HepG2 (cell line): ENCODE measurements around the gene TMEM127. TPM values are rescaled to one million over a fixed set of nuclear protein-coding genes. Genes with fewer than 3 reads are reported as not detected.

Experiments used
- CCDC6 ChIP-seq: sonication (generic); formaldehyde crosslinking; IDR thresholded peaks from 2 replicates; pipeline ENCODE4 v1.8.1; 2022; ENCODE audit warnings: mild to moderate bottlenecking, missing genetic modification reagents, moderate library complexity
- IKZF4 ChIP-seq: sonication (generic); formaldehyde crosslinking; IDR thresholded peaks from 2 replicates; pipeline ENCODE4 v1.5.1; 2020; ENCODE audit warnings: borderline replicate concordance, mild to moderate bottlenecking, low read depth, missing genetic modification reagents; ENCODE audit errors: not compliant biosample characterization
- KMT2B ChIP-seq: IDR thresholded peaks from 2 replicates; pipeline ENCODE4 v1.6.1; 2016; ENCODE audit warnings: missing genetic modification reagents, missing compliant biosample characterization
- MBNL3 ChIP-seq: fragments of 250-450 bp; sonication (Bioruptor Pico); conservative IDR thresholded peaks from 2 replicates; pipeline ENCODE4 v1.8.0; 2022; ENCODE audit warnings: mild to moderate bottlenecking, inconsistent platforms
- PLRG1 ChIP-seq: fragments of 450-650 bp; conservative IDR thresholded peaks from 2 replicates; pipeline ENCODE4 v1.6.1; 2016
- SRSF9 ChIP-seq: fragments of 200-400 bp; formaldehyde crosslinking; IDR thresholded peaks from 2 replicates; pipeline ENCODE4 v1.6.1; 2018; ENCODE audit warnings: borderline replicate concordance, mild to moderate bottlenecking, low read depth, low read length; ENCODE audit not compliant: insufficient read depth, poor library complexity, severe bottlenecking
- ZFP36 ChIP-seq: fragments of 150-350 bp; IDR thresholded peaks from 2 replicates; pipeline ENCODE4 v1.6.1; 2018; ENCODE audit warnings: borderline replicate concordance, low read length, low read depth; ENCODE audit not compliant: partially characterized antibody
- ZNF124 ChIP-seq: sonication (generic); formaldehyde crosslinking; IDR thresholded peaks from 2 replicates; pipeline ENCODE4 v1.4.0; 2020; ENCODE audit warnings: missing genetic modification reagents
- ZNF253 ChIP-seq: sonication (generic); formaldehyde crosslinking; IDR thresholded peaks from 2 replicates; pipeline ENCODE4 v1.8.0; 2022; ENCODE audit warnings: mild to moderate bottlenecking, missing genetic modification reagents, borderline replicate concordance
- ZNF281 ChIP-seq: sonication (generic); formaldehyde crosslinking; IDR thresholded peaks from 2 replicates; pipeline ENCODE4 v1.4.0; 2020; ENCODE audit warnings: missing genetic modification reagents, borderline replicate concordance
- ZNF451 ChIP-seq: sonication (generic); formaldehyde crosslinking; IDR thresholded peaks from 2 replicates; pipeline ENCODE4 v1.5.0; 2020; ENCODE audit warnings: mild to moderate bottlenecking, missing genetic modification reagents
- polyA plus RNA-seq, 8 experiments: library from polyadenylated mRNA; depleted of rRNA in 3 of 8; stranded (reverse) in 7 of 8; unstranded in 1 of 8; fragments of >200 nt; fragmentation: Illumina TruSeq in 4 of 8; extraction: Trizol in 4 of 8; gene quantifications; 2 replicates each; pipeline versions ENCODE4 v1.2.1 to v1.2.3, GENCODE V29; 2011 to 2016; ENCODE audit warnings: low read depth in 4 of 8, missing spikeins in 1 of 8, mixed read lengths in 1 of 8; ENCODE audit not compliant: insufficient read depth in 1 of 8
- total RNA-seq, 5 experiments: library from RNA; depleted of rRNA; stranded (reverse); fragments of >200 nt; fragmentation: Illumina TruSeq; extraction: Trizol; gene quantifications; 2 replicates each; pipeline ENCODE4 v1.2.3, GENCODE V29; 2016; ENCODE audit warnings: low read depth in 1 of 5
- TF ChIP-seq, protein P1 (sequence below): sonication (generic); formaldehyde crosslinking; IDR thresholded peaks from 2 replicates; pipeline ENCODE4 v1.4.0; 2020; ENCODE audit warnings: missing genetic modification reagents
- TF ChIP-seq, protein P2 (sequence below): sonication (generic); formaldehyde crosslinking; IDR thresholded peaks from 2 replicates; pipeline ENCODE4 v1.5.1; 2020; ENCODE audit warnings: missing genetic modification reagents, mild to moderate bottlenecking, borderline replicate concordance
- TF ChIP-seq, protein P3 (sequence below): IDR thresholded peaks from 2 replicates; pipeline ENCODE4 v1.6.1; 2016; ENCODE audit warnings: missing compliant biosample characterization, missing genetic modification reagents, borderline replicate concordance
- TF ChIP-seq, protein P4 (sequence below): sonication (generic); formaldehyde crosslinking; IDR thresholded peaks from 2 replicates; pipeline ENCODE4 v1.9.0; 2021; ENCODE audit warnings: missing genetic modification reagents, mild to moderate bottlenecking, borderline replicate concordance

The TMEM127 gene
- total and polyA plus RNA-seq, 2 of the 13 experiments (the other 11 are each of a cell fraction or from before 2014, with no cell fraction given), result 21.5 to 33.9 TPM

- TF ChIP-seq, protein P1, sequence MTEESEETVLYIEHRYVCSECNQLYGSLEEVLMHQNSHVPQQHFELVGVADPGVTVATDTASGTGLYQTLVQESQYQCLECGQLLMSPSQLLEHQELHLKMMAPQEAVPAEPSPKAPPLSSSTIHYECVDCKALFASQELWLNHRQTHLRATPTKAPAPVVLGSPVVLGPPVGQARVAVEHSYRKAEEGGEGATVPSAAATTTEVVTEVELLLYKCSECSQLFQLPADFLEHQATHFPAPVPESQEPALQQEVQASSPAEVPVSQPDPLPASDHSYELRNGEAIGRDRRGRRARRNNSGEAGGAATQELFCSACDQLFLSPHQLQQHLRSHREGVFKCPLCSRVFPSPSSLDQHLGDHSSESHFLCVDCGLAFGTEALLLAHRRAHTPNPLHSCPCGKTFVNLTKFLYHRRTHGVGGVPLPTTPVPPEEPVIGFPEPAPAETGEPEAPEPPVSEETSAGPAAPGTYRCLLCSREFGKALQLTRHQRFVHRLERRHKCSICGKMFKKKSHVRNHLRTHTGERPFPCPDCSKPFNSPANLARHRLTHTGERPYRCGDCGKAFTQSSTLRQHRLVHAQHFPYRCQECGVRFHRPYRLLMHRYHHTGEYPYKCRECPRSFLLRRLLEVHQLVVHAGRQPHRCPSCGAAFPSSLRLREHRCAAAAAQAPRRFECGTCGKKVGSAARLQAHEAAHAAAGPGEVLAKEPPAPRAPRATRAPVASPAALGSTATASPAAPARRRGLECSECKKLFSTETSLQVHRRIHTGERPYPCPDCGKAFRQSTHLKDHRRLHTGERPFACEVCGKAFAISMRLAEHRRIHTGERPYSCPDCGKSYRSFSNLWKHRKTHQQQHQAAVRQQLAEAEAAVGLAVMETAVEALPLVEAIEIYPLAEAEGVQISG (CRISPR knock-in tag), result peak; percentile 82
- no peak for TF ChIP-seq SRSF9
- peak; percentile 95 for TF ChIP-seq ZNF253 (CRISPR knock-in tag)
- TF ChIP-seq KMT2B (CRISPR knock-in tag), result peak; percentile 86
- no peak for TF ChIP-seq MBNL3
- TF ChIP-seq, protein P2, sequence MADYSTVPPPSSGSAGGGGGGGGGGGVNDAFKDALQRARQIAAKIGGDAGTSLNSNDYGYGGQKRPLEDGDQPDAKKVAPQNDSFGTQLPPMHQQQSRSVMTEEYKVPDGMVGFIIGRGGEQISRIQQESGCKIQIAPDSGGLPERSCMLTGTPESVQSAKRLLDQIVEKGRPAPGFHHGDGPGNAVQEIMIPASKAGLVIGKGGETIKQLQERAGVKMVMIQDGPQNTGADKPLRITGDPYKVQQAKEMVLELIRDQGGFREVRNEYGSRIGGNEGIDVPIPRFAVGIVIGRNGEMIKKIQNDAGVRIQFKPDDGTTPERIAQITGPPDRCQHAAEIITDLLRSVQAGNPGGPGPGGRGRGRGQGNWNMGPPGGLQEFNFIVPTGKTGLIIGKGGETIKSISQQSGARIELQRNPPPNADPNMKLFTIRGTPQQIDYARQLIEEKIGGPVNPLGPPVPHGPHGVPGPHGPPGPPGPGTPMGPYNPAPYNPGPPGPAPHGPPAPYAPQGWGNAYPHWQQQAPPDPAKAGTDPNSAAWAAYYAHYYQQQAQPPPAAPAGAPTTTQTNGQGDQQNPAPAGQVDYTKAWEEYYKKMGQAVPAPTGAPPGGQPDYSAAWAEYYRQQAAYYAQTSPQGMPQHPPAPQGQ, result no peak
- peak; percentile 65 for TF ChIP-seq IKZF4 (CRISPR knock-in tag)
- TF ChIP-seq, protein P3, sequence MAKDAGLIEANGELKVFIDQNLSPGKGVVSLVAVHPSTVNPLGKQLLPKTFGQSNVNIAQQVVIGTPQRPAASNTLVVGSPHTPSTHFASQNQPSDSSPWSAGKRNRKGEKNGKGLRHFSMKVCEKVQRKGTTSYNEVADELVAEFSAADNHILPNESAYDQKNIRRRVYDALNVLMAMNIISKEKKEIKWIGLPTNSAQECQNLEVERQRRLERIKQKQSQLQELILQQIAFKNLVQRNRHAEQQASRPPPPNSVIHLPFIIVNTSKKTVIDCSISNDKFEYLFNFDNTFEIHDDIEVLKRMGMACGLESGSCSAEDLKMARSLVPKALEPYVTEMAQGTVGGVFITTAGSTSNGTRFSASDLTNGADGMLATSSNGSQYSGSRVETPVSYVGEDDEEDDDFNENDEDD, result peak; percentile 88
- TF ChIP-seq ZNF124 (CRISPR knock-in tag), result no peak
- TF ChIP-seq ZNF451 (CRISPR knock-in tag), result peak; percentile 96; the same call in 1 of the 2 replicates
- TF ChIP-seq PLRG1, result no peak
- peak; percentile 8; the same call in 1 of the 2 replicates for TF ChIP-seq ZNF281 (CRISPR knock-in tag)
- TF ChIP-seq ZFP36, result peak; percentile 12
- TF ChIP-seq, protein P4, sequence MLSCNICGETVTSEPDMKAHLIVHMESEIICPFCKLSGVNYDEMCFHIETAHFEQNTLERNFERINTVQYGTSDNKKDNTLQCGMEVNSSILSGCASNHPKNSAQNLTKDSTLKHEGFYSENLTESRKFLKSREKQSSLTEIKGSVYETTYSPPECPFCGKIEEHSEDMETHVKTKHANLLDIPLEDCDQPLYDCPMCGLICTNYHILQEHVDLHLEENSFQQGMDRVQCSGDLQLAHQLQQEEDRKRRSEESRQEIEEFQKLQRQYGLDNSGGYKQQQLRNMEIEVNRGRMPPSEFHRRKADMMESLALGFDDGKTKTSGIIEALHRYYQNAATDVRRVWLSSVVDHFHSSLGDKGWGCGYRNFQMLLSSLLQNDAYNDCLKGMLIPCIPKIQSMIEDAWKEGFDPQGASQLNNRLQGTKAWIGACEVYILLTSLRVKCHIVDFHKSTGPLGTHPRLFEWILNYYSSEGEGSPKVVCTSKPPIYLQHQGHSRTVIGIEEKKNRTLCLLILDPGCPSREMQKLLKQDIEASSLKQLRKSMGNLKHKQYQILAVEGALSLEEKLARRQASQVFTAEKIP (CRISPR knock-in tag), result no peak
- no peak; the same call in 1 of the 2 replicates for TF ChIP-seq CCDC6 (CRISPR knock-in tag)
Measured at GRCh38 chr2:96208143-96209010, 57.4 kb downstream of the TMEM127 start, which contains the start of gene STARD7 (continued).
